Measurements from ENCODE around the gene SLC9B1.

- no peak for TF ChIP-seq POLR2A (IDR thresholded peaks at IDR 0.05)
- TF ChIP-seq POLR2AphosphoS5 (IDR thresholded peaks at IDR 0.05), result no peak
- no peak for TF ChIP-seq CTCF (IDR thresholded peaks at IDR 0.05)
- no peak for TF ChIP-seq EP300 (IDR thresholded peaks at IDR 0.05)
Observed at GRCh38 chr4:103052145-103052544, 32.6 kb upstream of the SLC9B1 start.
